GM21717 (cell line): ENCODE results near the gene IL10RA.
"Not testable (repeated sequence)": the region's sequence is repeated elsewhere in the genome, so short reads cannot be mapped to it uniquely, and the experiment has no call there.

ENCODE experiments used
- ATAC-seq: cut with Tn5 transposase; IDR thresholded peaks from one replicate; pipeline ENCODE4 v1.9.1; 2021; ENCODE audit warnings: mild to moderate bottlenecking, moderate library complexity; ENCODE audit not compliant: unreplicated experiment

The IL10RA gene

GRCh38 chr11:117961896-117962295, 24.3 kb upstream of the IL10RA start:
- ATAC-seq: no peak

- no peak for ATAC-seq
Measured at GRCh38 chr11:117962826-117963225, 23.4 kb upstream of the IL10RA start.

- no peak for ATAC-seq
Measured at GRCh38 chr11:117966908-117967307, 19.3 kb upstream of the IL10RA start.

- ATAC-seq: no peak
Measured at GRCh38 chr11:117969160-117969991, 16.8 kb upstream of the IL10RA start.

- no peak for ATAC-seq
Measured at GRCh38 chr11:117970400-117971024, 15.7 kb upstream of the IL10RA start.

- no peak for ATAC-seq
Measured at GRCh38 chr11:117972044-117972443, 14.2 kb upstream of the IL10RA start.

- no peak for ATAC-seq
Measured at GRCh38 chr11:117972629-117973502, 13.3 kb upstream of the IL10RA start.

GRCh38 chr11:117973503-117973860, 12.7 kb upstream of the IL10RA start:
- ATAC-seq: no peak

- ATAC-seq: no peak
Measured at GRCh38 chr11:117976445-117976844, 9.7 kb upstream of the IL10RA start.

GRCh38 chr11:117977029-117977428, 9.2 kb upstream of the IL10RA start:
- ATAC-seq: no peak

GRCh38 chr11:117977612-117978264, 8.5 kb upstream of the IL10RA start:
- not testable (repeated sequence) for ATAC-seq

GRCh38 chr11:117978291-117978910, 7.8 kb upstream of the IL10RA start:
- ATAC-seq: not testable (repeated sequence)

GRCh38 chr11:117978991-117979390, 7.2 kb upstream of the IL10RA start:
- no peak for ATAC-seq

- no peak for ATAC-seq
Measured at GRCh38 chr11:117979481-117980211, 6.5 kb upstream of the IL10RA start.

GRCh38 chr11:117980280-117980679, 5.9 kb upstream of the IL10RA start:
- ATAC-seq: no peak

- no peak for ATAC-seq
Measured at GRCh38 chr11:117980720-117981119, 5.5 kb upstream of the IL10RA start.

GRCh38 chr11:117983163-117983475, 3.1 kb upstream of the IL10RA start:
- ATAC-seq: no peak

- no peak for ATAC-seq
Measured at GRCh38 chr11:117984476-117984875, 1.7 kb upstream of the IL10RA start.

GRCh38 chr11:117986981-117987574, 884 bp downstream of the IL10RA start:
- ATAC-seq: peak; percentile 47
